HG03520 (cell line): Measurements from ENCODE around the gene OR6K2.
"Not testable (repeated sequence)": the region's sequence is repeated elsewhere in the genome, so short reads cannot be mapped to it uniquely, and the experiment has no call there.

Source experiments
- ATAC-seq: cut with Tn5 transposase; IDR thresholded peaks from one replicate; pipeline ENCODE4 v1.9.1; 2021; ENCODE audit warnings: mild to moderate bottlenecking, moderate library complexity; ENCODE audit not compliant: unreplicated experiment

OR6K2 gene, protein sequence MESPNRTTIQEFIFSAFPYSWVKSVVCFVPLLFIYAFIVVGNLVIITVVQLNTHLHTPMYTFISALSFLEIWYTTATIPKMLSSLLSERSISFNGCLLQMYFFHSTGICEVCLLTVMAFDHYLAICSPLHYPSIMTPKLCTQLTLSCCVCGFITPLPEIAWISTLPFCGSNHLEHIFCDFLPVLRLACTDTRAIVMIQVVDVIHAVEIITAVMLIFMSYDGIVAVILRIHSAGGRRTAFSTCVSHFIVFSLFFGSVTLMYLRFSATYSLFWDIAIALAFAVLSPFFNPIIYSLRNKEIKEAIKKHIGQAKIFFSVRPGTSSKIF

DNA sequence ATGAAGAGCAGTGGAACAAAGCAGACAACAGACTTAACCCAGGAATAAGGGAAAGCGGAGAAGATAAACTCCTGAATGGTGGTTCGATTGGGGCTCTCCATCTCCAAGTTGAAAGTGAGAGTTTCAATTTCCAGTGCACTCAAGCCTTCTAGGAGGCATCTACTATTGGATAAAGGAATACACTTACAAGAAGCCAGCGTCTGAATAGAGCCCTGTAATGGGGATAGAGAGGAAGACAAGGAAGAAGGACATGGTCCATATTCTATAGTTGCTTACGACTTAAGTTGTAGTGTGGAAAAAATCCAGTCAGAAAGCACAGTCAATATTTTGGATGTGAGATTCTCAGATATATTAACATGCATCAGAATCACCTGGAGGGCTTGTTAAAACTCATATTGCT, at the start of gene OR6K2:
OR6K2 (minus strand) TSS at position 101 of the 400 bp plus-strand sequence; CDS start at position 101, 0 bp downstream.
- no peak for ATAC-seq

DNA sequence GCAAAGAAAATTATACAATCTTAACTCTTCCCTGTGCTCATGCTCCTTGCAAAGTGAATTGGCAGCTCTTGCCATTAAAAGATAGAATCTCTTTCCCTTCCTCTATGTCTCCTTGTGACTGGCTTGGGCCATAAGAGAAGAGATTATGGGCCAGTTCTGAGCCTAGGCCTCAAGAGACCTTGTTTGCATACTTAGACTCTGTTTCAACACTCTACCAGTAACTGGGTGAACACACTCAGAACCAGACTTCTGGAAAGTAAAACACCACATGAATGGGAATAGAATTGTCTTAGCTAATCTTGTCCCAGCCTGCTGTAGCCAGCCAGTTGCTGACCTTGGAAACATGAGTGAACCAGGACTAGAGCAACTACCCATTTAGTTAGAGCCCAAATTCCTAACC, 35.4 kb upstream of the OR6K2 start:
- ATAC-seq: no peak

DNA sequence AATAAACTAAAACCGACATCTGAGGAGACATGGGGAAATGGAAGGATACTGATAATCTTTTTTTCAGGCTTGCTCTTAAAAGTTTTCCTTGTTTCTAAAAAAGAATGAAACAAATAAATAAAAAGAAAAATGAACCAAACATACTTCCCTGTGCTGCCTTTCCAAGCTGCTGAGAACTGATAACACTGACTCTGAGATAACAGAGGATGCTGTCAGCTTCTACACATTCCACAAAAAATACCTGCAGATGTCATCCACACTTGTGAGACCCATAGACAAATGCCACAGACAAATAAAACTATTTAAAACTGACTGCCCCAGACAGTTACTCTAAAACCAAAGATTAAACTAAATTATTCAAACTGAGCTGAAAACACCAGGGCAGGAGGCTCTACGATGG, 32.1 kb upstream of the OR6K2 start:
- ATAC-seq: no peak

DNA sequence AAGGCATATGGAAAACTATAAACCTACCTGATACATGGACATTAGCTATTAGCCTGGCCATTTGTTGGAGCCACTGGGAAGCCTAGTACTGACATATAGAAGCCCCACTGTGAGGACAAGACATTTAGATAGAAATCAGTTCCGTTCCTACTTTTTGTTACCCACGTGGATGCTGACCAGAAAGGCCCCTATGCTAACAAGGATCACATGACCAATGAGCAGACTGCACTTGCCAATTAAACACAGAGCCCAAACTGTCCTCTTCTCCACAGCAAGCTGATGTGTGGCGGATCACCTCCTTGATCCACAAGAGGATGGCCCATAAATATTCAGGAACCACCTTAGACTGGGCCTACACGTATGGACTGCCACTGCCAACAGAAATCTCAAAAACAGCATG, 31.3 kb upstream of the OR6K2 start:
- no peak for ATAC-seq

DNA sequence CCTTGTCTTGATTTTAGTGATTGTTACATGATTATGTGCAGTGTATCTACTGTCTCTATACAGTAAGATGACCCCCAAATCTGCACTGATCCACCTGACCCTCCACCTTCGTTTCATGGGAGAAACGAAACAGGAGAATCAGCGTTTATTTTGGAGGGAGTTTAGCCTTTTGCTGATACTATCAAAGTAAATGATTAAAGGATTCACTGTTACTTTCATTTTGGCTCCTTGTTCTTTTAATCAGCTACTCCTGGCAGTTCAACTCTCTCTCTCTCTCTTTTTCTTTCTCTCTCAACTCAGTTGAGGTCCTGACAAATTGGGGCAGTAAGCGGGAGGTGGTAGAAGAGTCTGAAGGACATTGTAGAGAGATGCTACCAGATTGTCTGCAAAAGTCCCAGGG, 30.0 kb upstream of the OR6K2 start:
- no peak for ATAC-seq

DNA sequence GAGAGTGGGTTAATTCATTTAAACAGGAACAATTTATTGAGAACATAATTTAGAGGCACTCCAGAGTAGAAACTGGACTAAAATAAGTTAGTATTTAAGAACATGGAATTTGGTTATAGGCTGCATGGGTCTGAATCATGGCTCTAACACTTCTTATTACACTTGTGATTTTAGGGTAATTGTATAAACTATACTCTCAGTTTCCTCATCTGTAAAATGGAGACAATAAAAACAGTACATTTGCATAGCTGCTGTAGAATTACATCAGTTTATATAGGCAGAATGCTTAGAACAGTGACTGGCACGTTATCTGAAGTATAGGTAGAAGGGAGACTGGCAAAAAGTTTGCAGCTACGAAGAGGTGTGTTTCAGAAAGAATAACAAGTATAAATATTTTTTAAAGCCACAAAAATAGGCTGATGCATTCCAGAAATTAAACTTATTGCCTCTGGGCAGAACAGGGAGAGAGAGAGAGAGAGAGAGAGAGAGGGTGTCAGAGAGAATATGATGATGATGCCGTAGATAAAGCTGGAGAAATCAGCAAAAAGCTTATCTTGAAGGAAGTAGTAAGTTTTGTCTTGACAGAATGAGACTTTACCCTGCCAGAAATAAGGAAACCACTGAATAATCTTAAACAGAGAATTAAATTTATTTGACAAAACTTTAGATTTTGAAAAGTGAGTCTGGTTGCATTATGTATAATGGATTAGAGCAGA, 28.2 kb upstream of the OR6K2 start:
- no peak for ATAC-seq

DNA sequence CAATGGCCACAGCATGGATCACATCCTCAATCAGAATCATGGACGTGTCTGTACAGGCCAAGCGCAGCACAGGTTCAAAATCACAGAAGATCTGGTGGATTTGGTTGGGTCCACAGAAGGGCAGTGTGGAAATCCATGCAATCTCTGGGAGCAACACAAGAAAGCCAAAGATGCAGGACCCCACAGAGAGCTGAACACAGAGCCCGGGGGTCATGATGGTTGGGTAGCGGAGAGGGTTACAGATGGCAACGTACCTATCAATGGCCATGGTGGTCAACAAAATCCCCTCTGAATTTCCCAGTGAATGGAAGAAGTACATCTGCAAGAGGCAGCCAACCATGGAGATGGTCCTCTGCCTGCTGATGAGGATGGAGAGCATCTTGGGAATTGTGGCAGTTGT, 24.0 kb upstream of the OR6K2 start:
- no peak for ATAC-seq

DNA sequence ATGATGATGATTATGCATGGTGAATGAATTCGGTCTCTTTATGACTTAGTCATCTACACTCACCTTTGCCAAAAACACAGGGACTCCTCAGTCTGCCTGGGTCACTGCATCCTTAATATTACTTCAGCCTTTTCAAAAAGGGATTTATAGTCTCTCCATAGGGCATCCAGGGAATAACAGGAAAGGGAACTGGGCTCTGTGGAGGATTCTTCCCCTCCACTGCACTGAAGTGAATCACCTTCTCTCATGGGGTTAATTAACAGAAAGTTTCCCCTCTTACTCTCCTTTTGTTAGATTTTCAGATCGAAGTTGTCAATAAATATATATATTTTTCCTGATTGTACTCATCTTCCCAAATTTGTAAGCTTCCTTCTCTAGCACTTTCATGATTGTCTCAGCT, 20.2 kb upstream of the OR6K2 start, which contains the start of gene OR6K3:
OR6K3 (minus strand) TSS at position 101 of the 400 bp plus-strand sequence. CDS start 2,605 bp downstream, outside the sequence.
- ATAC-seq: no peak

DNA sequence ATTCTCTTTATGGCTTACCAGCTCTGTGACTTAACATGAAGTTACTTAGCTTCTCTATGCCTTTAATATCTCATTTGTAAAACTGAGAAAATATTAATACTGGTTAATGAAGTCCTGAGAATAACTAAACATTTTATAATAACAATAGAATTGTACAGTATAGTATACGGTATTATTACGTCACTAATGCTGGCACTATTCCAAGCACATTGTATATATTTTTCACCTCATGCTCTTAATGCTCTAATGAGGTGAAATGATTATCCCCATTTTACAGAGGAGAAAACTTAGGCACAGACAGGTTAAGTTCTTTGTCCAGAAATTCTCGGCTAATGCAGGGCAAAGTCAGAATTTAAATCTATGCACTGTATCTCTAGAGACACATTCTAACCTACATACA, 19.2 kb upstream of the OR6K2 start:
- ATAC-seq: no peak

DNA sequence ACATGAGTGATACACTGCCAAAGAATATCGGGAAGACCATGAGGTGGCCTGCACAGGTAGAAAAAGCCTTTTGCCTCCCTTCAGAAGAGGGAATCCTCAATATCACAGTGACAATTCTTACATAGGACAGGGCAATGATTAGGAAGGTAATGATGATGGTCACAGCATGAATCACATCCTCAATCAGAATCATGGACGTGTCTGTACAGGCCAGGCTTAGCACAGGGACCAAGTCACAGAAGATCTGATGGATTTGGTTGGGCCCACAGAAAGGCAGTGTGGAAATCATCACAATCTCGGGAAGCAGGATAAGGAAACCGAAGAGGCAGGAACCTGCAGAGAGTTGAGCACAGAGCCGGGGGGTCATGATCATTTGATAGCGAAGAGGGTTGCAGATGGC, 16.9 kb upstream of the OR6K2 start:
- ATAC-seq: no peak

DNA sequence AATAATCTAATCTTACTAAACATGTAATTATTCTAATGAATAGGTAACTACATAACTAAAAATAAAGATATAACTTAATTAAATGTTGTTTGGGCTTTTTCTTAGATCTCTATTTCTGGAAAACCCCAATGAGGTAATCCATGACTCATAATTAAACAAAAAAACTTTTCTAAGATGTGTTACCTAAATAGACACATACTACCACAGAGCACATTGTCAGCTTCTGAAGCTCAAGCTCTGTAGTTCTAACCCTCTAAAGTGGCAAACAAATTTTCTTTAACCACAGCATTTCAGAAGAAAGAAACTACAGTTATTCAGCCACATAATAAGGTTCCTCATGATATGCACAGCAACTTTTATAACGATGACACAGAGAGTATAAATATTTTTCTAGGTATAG, 15.9 kb upstream of the OR6K2 start:
- peak; percentile 65 for ATAC-seq

DNA sequence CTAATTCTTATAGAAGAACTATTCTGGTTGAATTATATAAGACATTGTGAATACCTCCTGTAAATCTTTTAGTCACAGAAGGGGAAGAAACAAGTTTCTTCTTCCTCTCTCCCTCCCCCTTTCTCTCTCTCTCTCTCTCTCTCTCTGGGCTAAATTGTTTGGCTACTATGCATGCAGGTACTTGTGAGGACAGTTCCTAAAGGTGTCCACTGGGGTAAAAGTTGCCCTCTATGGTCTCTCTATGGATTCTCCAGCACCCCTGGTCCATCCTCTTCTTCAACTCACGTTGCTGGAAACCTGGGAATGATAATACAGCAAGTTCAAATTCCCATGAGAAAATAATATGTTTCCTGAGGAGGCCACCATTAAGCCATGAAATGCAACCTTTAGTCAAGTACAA, 14.3 kb upstream of the OR6K2 start:
- no peak for ATAC-seq

DNA sequence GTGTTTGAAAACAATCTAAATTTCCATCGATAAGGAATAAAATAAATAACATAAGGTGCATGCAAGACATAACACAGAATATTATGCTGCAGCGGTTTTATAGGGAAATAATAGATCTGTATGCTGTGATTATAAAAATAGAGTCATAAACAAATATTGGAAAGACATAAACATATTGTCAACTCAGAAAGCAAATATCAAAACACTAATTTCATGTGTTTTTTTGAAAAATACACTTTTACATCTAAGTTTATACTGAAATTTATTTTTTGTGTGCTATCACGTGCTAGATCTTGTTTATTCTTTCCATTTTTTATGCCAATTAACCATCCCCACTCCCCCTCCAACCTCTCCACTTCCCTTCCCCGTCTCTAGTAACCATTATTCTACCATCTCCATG, 10.6 kb upstream of the OR6K2 start:
- ATAC-seq: no peak

DNA sequence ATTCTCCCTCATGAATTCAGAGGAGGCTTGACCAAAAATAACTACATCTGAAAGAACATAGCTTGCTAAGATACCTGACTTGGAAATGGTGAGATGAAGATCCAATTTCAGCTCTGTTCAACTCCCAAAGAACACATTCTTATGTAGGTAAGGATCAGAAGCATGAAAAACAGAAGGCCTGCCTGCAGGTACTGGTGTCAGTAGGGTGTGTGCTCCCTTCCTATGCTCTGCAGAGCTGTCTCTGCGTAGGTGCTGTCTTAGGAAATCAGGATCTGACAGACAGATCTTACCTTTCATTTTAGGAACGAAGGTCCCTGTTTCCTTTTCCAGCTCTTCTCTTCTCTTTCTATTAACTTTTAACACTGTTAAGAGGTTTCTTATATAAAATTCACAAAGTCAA, 5.6 kb upstream of the OR6K2 start:
- ATAC-seq: no peak

DNA sequence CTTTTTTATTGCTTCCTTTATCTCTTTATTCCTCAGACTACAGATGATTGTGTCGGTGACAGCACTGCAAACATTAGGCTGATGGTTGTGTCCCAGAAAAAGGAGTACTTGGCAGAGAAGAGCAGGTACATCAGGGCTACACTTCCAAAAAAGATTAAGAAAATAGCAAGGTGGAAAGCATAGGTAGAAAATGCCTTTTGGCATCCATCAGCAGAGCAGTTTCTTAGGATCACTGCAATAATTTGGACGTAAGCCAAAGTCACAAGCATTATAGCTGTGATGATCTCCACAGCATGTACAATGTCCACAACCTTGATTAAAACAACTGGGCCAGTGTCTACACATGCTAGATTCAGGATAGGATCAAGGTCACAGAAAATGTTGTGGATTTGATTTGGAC, 5.9 kb downstream of the OR6K2 start:
- ATAC-seq: no peak

DNA sequence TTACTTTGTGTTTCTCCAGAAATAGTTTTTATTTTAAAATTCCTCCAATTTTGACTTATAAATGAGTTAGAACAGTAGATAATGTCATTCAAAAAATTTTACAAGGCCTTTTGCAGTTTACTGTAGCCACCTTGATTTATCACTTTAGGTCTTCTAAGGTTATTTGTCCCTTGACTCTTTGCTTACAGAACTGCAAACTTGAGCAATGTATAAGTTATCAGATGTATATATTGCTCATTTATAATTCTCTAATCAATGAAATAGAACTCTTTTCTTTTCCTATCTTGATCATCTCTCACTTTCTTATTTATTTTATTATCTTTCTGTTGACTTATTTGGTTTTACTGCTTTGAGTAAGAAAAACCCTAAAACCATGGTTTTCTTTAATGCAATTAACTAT, 8.1 kb downstream of the OR6K2 start:
- no peak for ATAC-seq

DNA sequence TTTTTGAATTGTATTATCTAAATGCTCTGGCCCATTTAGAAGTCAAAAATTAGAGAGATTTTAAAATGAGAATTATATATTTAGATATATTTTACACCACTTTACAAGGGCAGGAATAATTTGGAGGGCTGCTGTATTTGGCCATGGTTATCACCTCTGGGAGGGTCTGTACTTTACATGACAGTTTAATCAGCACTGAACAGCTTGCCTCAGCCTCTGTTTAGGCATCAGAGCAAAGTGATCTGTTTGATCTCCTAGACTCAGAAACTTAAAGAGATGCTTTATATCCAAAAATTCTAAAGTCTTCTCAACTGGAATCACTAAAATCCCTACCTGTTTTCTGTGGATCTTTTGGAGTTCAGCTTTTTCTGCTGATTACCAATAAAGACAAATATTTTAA, 8.5 kb downstream of the OR6K2 start:
- no peak for ATAC-seq

DNA sequence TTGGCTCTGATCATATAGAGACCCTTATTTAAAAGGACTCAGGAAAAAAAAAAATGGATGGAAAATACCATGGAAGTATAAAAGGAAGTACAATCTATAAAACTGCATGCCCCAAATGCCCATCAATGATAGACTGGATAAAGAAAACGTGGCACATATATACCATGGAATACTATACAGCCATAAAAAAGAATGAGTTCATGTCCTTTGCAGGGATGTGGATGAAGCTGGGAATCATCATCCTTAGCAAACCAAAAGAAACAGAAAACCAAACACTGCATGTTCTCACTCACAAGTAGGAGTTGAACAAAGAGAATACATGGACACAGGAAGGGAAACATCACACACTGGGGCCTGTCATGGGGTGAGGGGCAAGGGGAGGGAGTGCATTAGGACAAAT, 9.3 kb downstream of the OR6K2 start:
- not testable (repeated sequence) for ATAC-seq

DNA sequence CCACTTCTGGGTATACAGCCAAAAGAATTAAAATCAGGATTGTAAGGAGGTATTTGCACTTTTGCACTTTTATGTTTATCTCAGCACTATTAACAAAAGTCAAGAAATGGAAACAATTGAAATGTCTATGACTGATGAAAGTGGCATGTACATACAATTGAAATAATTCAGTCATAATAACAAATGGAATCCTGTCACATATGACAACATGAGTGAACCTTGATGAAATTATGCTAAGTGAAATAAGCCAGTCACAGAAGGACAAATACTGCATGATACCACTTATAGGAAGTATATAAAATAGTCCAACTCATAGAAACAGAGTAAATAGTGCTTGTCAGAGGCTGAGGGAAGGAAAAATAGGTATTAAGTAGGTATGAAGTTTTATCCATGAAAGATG, 10.6 kb downstream of the OR6K2 start:
- ATAC-seq: no peak

DNA sequence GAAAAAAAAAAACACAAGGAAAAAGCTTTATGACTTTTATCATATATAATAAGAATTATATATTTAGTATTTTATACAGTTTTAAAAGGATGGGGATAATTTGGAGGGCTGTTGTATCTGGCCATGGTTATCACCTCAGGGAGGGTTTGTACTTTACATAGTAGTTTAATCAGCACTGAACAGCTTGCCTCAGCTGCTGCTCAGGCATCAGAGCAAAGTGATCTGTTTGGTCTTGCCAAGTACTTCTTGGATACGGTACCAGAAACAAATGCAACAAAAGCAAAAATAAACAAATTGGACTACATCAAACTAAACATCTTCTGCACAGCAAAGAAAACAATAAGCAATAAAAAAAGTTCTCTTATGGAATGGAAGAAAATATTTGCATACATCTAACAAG, 11.3 kb downstream of the OR6K2 start:
- ATAC-seq: no peak

DNA sequence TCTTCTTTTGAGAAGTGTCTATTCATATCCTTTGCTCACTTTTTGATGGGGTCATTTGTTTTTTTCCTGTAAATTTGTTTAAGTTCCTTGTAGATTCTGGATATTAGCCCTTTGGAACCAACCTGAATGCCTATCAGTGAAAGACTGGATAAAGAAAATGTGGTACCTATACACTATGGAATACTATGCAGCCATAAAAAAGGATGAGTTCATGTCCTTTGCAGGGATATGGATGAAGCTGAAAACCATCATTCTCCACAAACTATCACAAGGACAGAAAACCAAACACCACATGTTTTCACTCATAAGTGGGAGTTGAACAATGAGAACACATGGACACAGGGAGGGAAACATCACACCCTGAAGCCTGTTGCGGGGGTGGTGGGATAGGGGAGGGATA, 12.1 kb downstream of the OR6K2 start:
- not testable (repeated sequence) for ATAC-seq

DNA sequence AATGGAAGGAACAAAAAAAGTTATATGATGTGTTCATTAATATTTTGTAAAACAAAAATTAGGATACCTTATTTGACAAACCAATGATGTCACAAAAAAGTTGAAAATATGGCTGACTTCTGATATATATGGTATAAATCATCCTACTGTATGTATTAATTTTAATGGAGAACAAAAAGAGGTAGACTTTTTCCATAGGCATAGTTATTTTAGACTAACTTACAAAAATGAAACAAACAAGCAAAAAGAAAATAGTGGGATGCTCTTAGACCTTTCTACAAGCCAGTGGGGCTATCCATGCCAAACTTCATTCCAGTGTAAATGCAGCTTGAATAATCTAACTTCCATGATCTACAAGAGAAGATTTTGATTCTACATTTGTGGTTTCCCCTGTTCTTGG, 13.4 kb downstream of the OR6K2 start:
- no peak for ATAC-seq
